GM19463 (cell line): Measurements from ENCODE around the gene CLDN4.
"Not testable (repeated sequence)": the region's sequence is repeated elsewhere in the genome, so short reads cannot be mapped to it uniquely, and the experiment has no call there.

ENCODE experiments used
- ATAC-seq: cut with Tn5 transposase; IDR thresholded peaks from one replicate; pipeline ENCODE4 v1.9.1; 2021; ENCODE audit warnings: mild to moderate bottlenecking, moderate library complexity; ENCODE audit not compliant: unreplicated experiment

The CLDN4 gene

DNA sequence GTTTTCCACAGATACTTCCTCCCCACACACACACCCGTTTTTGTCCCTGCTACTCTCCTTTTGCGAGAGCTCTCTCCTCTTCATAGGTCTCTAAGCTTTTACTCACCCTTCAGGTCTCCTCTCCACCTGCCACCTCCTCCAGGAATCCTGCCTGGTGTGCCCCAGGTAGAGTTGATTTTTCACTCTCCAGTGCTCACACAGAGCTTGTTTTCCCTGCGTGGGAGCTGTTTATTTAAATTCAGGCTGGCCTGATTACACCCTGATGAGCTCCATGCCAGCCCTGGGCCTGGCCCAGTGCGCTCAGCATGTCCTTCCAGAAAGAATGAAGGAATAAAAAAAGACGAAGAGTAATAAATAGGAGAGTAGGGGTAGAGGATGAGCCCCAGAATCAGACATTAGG, 7.5 kb upstream of the CLDN4 start:
- ATAC-seq, result no peak

DNA sequence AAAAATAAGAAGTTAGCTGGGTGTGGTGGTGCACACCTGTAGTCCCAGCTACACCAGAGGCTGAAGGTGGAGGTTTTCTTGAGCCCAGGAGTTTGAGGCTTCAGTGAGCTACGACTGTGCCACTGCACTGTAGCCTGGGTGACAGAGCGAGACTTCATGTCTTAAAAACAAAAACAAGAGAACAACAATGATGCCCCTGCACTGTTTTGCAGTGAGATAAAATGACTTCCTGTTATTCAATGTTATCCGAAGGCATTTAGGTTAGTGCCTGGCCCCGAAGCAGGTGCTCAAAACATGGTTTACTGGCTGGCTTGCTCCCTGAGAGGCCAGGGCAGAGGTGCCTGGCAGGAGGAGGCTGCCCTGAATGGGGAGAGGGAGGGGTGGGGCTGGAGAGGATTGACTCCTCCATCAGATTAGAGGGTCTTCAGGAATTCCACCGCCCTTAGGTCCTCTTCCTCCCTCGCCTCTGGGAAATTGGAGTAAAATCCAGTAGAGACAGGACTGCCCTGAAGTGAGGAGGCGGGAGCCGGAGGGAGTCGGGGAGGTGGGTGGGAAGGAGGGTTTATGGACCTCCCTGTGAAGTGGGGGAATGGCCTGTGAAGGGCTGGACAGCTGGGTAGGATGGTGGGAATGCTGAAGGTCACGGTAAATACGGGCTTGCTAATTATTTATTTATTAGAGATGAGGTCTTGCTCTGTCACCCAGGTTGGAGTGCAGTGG, 6.8 kb upstream of the CLDN4 start:
- ATAC-seq, result no peak

DNA sequence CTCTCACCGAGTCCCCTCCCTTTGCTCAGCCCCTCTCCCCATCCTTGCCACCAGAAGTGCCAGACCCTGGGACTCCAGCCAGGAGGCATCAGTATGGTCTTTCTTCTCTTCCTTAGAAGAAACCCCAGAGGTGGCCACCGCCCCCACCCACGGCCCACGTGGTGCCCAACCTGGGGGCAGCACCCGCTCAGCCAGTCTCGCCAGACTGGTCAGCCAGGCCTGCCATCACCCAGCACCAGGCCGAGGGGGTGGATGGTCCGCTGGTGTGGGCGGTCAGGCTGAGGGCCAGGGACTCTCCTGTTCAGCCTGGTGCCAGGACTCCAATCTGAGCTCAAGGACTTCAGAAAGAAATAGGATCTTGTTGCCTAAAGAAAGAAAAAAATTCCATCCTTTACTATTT, 5.8 kb upstream of the CLDN4 start:
- ATAC-seq, result no peak

DNA sequence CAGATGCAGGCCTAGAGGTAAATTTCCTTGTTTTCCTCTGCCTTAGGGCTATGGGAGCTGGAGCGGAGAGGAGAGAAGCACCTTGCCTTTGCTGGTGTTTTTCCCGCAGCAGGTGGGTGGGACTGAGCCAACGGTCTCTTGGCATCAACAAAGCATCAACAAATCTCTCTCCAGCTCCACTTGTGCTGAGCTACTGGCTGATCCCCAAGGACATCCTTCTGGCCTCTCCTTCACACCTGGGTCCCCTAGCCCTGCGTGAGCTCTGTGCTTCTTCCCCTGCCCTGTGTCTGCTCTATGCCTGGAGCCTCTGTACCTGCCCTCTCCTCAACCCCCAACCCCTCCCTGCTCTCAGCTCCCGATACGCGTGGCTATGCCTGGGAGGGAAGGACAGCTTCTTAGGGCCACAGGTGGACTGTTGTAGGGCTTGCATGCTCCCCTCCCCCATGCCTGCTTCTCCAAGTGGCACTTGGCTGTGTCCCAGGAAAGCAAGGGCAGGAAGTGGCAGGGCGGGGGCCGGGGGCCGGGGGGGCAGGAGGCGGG, 3.2 kb upstream of the CLDN4 start:
- no peak for ATAC-seq

DNA sequence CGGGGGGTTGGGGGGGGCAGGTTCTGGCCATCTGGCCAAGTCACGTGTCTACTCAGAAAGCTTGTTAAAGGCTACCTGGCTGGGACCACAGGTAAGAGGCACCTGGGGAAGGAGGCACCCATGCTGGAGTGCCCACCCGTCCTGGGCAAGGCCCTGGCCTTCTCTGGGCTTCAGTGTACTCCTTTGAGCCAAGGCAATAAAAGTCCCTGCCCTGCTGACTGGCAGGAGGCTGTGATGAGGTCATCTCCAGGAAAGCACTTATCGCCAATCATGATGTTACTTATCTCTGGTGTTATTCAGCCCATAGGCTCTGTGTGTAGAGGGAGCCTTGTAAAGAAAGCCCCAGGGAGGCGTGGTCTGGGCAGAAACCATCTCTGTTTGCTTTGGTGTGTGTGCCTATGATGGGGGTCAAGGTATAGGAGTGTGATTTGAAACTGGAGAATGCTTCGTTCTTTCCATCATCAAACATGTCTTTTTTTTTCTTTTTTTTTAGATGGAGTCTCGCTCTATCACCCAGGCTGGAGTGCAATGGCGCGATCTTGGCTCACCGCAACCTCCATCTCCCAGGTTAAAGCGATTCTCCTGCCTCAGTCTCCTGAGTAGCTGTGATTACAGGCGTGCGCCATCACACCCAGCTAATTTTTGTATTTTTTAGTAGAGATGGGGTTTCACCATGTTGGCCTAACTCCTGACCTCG, 2.5 kb upstream of the CLDN4 start:
- no peak for ATAC-seq

DNA sequence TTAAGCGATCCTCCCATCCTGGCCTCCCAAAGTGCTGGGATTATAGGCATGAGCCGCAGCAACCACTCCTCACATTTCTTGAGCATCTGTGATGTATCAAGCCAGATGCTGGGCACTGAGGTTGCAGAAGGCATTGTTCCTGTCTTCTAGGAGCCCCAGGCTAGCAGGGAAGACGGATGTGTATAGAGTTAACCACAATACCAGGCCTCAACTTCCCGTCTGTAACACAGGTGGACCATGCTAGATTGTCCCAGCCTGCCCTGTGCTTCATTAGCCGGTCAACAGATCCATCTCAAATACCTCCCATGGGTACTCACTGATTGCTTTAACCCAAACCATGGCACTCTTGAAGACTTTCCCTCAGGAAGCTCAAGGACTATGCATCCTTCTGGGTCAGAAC, 1.8 kb upstream of the CLDN4 start:
- ATAC-seq, result no peak

DNA sequence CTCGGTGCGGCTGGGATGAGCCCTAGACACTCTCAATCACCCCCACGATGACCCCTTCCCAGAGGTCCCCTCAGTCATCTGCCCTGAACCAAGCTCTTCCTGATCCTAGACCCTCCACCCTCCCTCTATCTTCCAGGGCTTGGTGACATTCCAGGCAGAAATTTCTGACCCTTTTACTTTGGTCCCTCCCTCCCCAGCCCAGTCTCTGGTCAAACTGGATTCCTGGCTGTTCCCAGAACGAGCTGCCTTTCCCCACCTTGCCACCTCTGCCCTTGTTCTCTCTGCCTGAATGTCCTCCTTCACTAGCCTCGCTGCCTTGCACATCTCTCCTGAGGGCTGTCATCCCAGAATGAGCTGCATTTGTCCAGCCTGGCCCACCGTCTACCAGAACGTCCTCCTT, 1.3 kb upstream of the CLDN4 start:
- ATAC-seq, result no peak

DNA sequence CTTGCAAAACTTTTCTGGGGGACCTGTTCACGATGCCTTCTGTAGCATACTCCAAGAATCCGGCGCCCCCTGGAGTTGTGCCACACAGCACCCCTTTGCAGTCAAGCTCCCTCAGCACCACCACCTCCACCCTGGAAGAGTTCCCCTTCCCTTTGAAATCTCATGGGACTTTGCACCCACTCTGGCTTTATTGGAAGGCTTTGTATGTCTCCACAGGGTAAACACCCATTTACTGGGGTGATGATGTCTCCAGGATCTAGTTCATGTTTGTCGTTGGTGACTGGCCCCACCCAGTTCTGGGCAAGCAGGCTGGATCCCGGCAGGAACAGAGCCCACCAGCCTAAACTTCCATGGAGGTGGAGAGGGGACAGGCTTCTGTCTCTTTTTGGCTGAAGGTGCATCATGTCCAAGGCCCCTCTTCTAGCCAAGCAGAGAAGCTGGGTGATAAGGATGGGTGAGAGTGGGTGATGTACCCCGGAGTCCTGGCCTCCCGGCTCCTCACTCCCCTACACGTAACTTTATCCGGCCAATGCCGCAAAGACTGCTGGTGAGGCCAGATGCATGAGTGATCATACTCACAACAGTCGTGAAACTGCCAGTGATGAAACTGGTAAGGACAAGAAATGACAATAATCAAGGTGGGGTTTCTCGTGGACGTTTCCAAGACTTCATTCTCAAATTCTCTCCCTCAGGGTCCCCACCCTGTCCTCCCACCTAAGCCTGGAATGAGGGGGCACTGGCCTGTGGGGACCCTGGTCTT, 695 bp upstream of the CLDN4 start:
- ATAC-seq, result no peak

DNA sequence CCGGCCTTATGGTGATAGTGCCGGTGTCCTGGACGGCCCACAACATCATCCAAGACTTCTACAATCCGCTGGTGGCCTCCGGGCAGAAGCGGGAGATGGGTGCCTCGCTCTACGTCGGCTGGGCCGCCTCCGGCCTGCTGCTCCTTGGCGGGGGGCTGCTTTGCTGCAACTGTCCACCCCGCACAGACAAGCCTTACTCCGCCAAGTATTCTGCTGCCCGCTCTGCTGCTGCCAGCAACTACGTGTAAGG, 713 bp downstream of the CLDN4 start:
- ATAC-seq, result no peak

DNA sequence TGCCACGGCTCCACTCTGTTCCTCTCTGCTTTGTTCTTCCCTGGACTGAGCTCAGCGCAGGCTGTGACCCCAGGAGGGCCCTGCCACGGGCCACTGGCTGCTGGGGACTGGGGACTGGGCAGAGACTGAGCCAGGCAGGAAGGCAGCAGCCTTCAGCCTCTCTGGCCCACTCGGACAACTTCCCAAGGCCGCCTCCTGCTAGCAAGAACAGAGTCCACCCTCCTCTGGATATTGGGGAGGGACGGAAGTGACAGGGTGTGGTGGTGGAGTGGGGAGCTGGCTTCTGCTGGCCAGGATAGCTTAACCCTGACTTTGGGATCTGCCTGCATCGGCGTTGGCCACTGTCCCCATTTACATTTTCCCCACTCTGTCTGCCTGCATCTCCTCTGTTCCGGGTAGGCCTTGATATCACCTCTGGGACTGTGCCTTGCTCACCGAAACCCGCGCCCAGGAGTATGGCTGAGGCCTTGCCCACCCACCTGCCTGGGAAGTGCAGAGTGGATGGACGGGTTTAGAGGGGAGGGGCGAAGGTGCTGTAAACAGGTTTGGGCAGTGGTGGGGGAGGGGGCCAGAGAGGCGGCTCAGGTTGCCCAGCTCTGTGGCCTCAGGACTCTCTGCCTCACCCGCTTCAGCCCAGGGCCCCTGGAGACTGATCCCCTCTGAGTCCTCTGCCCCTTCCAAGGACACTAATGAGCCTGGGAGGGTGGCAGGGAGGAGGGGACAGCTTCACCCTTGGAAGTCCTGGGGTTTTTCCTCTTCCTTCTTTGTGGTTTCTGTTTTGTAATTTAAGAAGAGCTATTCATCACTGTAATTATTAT, 1.2 kb downstream of the CLDN4 start:
- ATAC-seq, result no peak

DNA sequence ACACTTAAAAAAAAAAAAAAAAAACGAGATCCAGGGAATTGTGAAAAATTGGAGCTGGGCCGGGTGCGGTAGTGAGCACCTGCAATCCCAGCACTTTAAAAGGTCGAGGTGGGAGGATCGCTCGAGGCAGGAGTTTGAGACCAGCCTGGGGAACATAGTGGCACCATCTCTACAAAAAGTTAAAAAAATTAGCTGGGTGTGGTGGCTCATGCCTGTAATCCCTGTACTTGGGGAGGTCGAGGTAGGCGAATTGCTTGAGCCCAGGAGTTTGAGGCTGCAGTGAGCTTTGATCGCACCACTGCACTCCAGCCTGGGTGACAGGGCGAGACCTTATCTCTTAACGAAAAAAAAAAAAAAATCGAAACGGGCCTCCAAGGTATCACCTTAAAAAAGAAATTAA, 2.0 kb downstream of the CLDN4 start:
- ATAC-seq, result no peak

DNA sequence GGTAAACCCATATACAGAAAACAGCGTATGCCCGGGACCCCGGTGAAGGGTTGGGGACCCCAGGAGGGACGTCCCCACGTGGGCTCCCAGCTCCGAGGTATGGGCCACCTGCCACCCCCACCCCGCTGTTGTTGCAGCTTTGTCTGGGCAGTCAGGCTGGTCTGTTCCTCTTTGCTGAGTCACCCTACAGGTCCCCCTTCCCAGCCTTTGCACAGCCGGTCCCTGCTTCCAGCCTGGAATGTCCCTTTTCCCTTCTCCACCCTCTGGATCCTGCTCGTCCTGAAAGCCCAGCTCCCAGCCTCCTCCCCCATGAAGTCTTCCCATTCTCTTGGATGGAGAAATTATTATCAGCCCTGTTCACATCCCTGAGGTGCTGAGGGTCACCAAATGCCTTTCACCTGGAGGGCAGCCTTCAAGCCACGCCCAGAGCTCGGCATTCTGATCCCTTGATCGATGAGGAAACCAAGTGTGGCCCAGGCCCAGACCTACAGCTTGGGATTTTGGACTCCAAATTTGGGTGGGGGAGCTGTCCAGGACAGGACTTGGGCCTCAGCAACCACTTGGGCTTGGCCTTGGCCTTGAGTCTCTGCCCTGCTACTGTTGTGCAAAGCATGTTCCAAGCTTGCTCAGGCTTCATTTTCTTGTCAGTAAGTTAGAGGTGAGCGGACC, 2.6 kb downstream of the CLDN4 start:
- no peak for ATAC-seq

DNA sequence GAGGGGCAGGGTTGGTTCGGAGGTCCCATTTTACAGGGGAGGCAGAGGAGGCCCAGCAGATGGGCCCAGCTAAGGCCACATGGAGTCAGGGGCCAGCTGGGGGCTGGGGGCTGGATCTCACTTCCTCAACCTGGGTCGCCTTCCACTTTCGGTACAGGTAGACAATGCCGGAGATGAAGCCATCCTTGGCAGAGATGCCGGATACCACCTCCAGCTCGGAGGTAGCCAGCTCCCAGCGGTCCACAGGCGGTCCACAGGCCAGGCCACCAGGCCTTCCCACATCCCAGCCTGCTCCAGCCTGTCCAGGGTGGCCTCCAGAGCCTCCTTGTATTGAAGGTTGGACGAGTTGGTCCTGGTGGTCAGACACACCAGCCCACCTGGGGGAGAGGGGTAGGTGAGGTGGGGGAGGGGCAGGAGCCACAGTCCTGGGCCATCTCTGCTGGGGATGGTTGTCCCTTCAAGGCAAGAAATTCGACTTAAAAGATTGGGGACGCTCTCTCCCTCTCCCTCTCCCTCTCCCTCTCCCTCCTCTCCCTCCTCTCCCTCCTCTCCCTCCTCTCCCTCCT, 3.9 kb downstream of the CLDN4 start:
- no peak for ATAC-seq

DNA sequence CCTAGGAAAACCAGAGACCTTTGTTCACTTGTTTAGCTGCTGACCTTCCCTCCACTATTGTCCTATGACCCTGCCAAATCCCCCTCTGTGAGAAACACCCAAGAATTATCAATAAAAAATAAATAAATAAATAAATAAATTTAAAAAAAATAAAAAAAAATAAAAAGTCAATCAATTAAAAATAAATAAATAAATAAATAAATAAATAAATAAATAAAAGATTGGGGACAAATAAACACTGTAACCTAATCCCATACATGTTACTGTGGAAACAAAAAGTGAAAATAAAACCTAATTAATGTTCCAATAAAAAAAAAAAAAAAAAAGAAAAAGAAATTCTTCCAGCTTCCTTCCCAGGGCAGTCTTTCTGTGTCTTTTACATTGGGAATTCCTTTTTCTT, 6.4 kb downstream of the CLDN4 start:
- ATAC-seq, result not testable (repeated sequence)

DNA sequence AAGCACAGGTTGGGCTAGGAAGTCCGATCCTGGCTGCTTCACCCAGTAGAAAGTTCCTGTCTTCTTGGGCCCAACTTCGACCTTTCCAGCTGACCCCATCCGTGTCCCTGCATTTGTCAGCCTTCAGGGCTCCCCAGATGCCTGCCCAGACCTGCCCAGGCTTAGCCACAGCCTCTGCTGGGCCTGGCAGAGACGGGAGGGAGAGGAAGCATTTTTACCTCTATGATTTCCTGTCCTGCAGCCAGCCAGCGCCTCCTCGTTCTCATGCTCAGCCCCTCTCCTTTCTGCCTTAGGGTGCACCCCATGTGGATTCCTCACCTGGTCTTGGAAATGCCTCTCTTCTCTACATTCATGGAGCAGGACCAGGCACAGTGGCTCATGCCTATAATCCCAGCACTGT, 7.8 kb downstream of the CLDN4 start:
- no peak for ATAC-seq

DNA sequence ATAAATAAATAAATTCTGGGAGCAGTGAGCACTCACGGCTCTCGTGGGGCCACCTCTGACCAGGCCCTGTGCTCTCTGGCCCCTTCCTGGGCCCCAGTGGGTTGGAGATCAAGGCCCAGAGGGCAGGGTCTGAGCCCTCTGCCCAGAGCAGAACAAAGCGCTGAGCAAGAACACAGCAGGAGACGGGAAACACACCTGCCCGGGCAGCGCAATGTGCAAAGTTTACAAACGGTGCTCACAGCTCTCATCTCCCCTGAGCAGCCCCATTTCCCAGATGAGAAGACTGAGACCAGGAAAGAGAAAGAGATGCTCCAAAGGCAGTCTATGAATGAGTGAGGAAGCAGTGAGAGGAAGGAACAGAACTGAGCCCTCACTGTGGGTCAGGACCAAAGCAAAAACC, 8.5 kb downstream of the CLDN4 start:
- ATAC-seq, result no peak

DNA sequence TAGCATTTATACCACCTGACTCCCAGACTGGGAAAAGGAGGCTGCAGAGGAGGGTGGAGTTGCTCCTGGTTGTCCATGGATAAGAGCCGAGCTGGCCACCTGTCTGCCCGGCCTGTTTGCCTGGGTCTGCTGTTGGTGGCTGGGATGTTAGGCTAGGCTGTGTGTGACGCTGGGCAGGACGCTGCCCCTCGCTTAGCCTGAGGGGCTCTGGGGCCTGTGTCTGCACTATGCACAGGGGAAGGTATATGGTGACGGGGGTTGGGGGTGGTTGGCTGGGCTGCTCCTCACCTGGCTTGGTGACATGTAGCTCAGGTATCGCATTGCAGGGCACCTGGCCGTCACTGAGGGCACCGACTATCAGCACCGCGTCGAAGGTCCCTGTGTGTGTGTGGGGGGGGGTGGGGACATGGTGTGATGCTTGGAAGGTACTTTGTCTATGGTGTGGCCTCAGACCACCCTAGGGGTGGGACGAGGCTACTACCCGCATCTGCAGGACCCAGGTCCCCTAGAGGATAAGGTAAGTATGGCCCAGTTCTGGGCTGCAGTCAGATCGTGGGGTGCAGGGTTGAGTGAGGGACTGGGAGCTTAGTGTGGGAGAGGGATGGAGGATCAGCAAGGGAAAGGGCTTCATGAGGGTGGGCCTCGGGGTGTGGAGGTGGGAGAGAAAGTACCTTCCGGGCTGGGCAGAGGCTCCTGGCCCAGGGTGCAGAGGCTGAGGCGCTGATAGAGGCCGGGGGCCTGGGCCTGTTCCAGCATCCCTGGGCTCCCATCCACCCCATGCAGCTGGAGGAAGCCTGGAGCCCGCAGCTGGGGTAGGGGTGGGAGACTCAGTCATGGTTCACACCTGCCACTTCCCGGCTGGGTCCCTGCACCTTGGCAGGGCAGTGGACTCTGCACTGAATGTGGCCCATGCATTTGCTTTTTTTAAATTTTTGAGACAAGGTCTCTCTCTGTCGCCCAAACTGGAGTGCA, 9.2 kb downstream of the CLDN4 start:
- ATAC-seq, result no peak

DNA sequence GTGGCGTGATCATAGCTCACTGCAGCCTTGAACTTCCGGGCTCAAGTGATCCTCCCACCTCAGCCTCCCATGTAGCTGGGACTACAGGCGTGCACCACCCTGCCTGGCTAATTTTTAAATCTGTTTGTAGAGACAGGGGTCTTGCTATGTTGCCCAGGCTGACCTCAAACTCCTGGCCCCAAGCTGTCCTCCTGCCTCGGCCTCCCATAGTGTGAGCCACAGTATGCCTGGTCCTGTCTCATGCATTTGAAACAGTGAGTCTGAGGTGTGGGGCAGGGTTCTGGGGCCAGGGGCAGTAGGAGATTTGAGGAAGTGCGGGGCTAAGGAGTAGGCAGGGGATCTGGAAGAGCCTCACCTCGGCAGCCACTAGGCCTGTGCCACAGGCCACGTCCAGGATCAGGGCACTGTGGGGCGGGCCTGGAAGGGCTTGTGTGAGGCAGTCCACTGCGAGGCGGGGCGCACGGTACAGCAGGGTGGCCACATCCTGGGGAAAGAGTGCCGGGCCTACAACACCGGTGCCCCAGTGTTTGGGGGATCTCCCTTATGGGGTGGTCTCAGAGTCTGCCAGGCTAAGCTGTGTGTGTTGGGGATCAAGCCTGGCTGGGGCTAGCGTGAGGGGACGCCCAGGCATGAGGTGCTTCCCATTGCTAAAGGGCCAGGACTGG, 10.1 kb downstream of the CLDN4 start:
- ATAC-seq, result no peak

DNA sequence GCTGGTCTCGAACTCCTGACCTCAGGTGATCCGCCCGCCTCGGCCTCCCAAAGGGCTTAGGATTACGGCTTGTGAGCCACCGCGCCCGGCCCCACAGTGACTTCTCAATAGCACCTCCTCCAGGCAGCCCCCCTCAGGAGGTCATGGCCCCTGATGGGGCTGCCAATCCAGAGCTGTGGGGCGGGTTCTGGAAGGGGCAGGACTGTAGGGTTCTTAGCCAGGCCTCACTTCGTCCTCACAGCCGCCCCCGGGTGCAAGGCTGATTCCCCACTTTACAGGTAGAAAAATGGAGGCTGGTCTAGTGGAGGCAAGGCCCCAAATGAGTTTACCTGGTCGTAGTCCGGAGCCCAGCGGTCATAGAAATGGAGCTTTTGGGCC, 10.9 kb downstream of the CLDN4 start:
- ATAC-seq, result no peak
